Activated CD4-positive, alpha-beta T cell treated with anti-CD3 and anti-CD28 coated beads for 36 hours (primary cell): ENCODE results near the gene RALGDS. TPM values are rescaled to one million over a fixed set of nuclear protein-coding genes. Genes with fewer than 3 reads are reported as not detected.

ENCODE experiments used
- ATAC-seq: fragments of 200-7000 bp; cut with Tn5 transposase; one replicate; pipeline ENCODE4 v1.10.0; 2021; ENCODE audit warnings: mild to moderate bottlenecking, moderate library complexity
- CTCF ChIA-PET: fragments of 350-600 bp; sonication (Branson Sonifier 250); formaldehyde crosslinking; loops from one replicate; lab custom pipeline; 2021; ENCODE audit warnings: antibody characterized with exemption; lab: Charles Lee
- POLR2A ChIA-PET: fragments of 350-600 bp; sonication (Branson Sonifier 250); formaldehyde crosslinking; loops from one replicate; lab custom pipeline; 2021; ENCODE audit warnings: antibody characterized with exemption, inconsistent platforms; lab: Charles Lee
- DNase-seq: peaks from one replicate; pipeline ENCODE4 v3.0.0-alpha.2; 2020
- H3K27ac Mint-ChIP-seq: one replicate; pipeline ENCODE4 v1.8.0; 2021; ENCODE audit warnings: mixed read lengths
- H3K27me3 Mint-ChIP-seq: one replicate; pipeline ENCODE4 v1.8.0; 2021; ENCODE audit warnings: mixed read lengths
- H3K36me3 Mint-ChIP-seq: one replicate; pipeline ENCODE4 v1.8.0; 2021; ENCODE audit warnings: low read depth, mixed read lengths
- H3K4me1 Mint-ChIP-seq: one replicate; pipeline ENCODE4 v1.8.0; 2021; ENCODE audit warnings: mixed read lengths
- H3K4me3 Mint-ChIP-seq: one replicate; pipeline ENCODE4 v1.8.0; 2021; ENCODE audit warnings: mild to moderate bottlenecking, moderate library complexity, mixed read lengths
- H3K9me3 Mint-ChIP-seq: one replicate; pipeline ENCODE4 v1.8.0; 2021; ENCODE audit warnings: low read depth, mixed read lengths
- intact Hi-C, 2 experiments: fragments of 100-400 bp; cut with DNase I in 1 of 2; cut with micrococcal nuclease in 1 of 2; formaldehyde crosslinking; loops; one replicate each; pipeline versions ENCODE4 v1.14.2 to v1.15.1; 2022 to 2024; cut with DNase I, micrococcal nuclease
- total RNA-seq, 2 experiments: library from RNA; stranded (reverse); gene quantifications; one replicate each; pipeline ENCODE4 v1.2.3, GENCODE V29; 2021

The RALGDS gene
- total RNA-seq, 2 experiments from 2014 or later: 65.1 to 78.6 TPM

- Mint-ChIP-seq H3K27me3 (no peaks in the 10 kb centered on the region), H3K27ac (peak overlapping the region; percentile 67), H3K9me3 (no peaks in the 10 kb centered on the region), H3K36me3 (peaks cover 19% of the 10 kb centered on the region), H3K4me1 (peaks cover 28% of the 10 kb centered on the region), H3K4me3 (peak overlapping the region; percentile 63)
- DNase-seq: peak; percentile 92
- intact Hi-C loops: loop anchor here (1.0 to 10.0 kb wide), 14 partner anchors 15 to 919 kb away; partner anchors contain the start of genes BRD3 (in 2 of the 2), GTF3C5 (in 2 of the 2), RALGDS (in 2 of the 2) and GFI1B (in 1 of the 2)
- ChIA-PET CTCF (interaction anchor here (0.5 to 7.7 kb wide), 12 partner anchors 13 to 1439 kb away, joined by 3 to 139 read pairs (median 4); partner anchors contain the start of genes GTF3C5 and RALGDS), POLR2A (interaction anchor here (0.7 to 1.4 kb wide), 2 partner anchors 43 to 119 kb away, joined by 3 to 6 read pairs; partner anchors contain the start of gene GTF3C5)
- ATAC-seq: peak; percentile 68
Observed at GRCh38 chr9:133149130-133150015, 28.3 kb upstream of the RALGDS start.

GRCh38 chr9:133148199-133149129 is 27.4 kb upstream of the RALGDS start:
- Mint-ChIP-seq H3K9me3 (no peaks in the 10 kb centered on the region), H3K27me3 (no peaks in the 10 kb centered on the region), H3K36me3 (peaks cover 19% of the 10 kb centered on the region), H3K4me1 (peaks cover 35% of the 10 kb centered on the region), H3K27ac (peak overlapping the region; percentile 83), H3K4me3 (peak overlapping the region; percentile 85)
- ChIA-PET POLR2A (interaction anchor here (0.6 to 1.4 kb wide), 4 partner anchors 22 to 684 kb away, joined by 3 to 6 read pairs (median 4); partner anchors contain the start of gene GTF3C5), CTCF (interaction anchor here (0.6 to 7.7 kb wide), 16 partner anchors 12 to 1438 kb away, joined by 3 to 139 read pairs (median 4); partner anchors contain the start of genes GTF3C5 and RALGDS)
- DNase-seq (peak; percentile 79), ATAC-seq (peak; percentile 52)
- intact Hi-C loops: loop anchor here (1.0 to 10.0 kb wide), 15 partner anchors 14 to 920 kb away; partner anchors contain the start of genes BRD3 (in 2 of the 2), GTF3C5 (in 2 of the 2), RALGDS (in 2 of the 2) and GFI1B (in 1 of the 2)

- intact Hi-C loops: loop anchor here (1.0 to 10.0 kb wide), 6 partner anchors 13 to 920 kb away; partner anchors contain the start of genes BRD3 (in 1 of the 2), GFI1B (in 1 of the 2), GTF3C5 (in 1 of the 2) and TTF1 (in 1 of the 2)
Observed at GRCh38 chr9:133147412-133148198, 26.6 kb upstream of the RALGDS start.

GRCh38 chr9:133146746-133147411 is 25.8 kb upstream of the RALGDS start:
- peaks cover 50% of the 10 kb centered on the region for H3K4me1 Mint-ChIP-seq
- ChIA-PET POLR2A (no interaction called here), CTCF (interaction anchor here (0.6 to 7.7 kb wide), 11 partner anchors 11 to 226 kb away, joined by 3 to 139 read pairs (median 4); partner anchors contain the start of genes GTF3C5 and RALGDS)
- ATAC-seq (no peak), DNase-seq (no peak)
- H3K27ac Mint-ChIP-seq: peak overlapping the region; percentile 55
- no peaks in the 10 kb centered on the region for H3K9me3 Mint-ChIP-seq
- peaks cover 19% of the 10 kb centered on the region for H3K36me3 Mint-ChIP-seq
- H3K27me3 Mint-ChIP-seq: no peaks in the 10 kb centered on the region
- peak overlapping the region; percentile 85 for H3K4me3 Mint-ChIP-seq
- intact Hi-C loops: loop anchor here (5.0 to 10.0 kb wide), 4 partner anchors 115 to 920 kb away; partner anchors contain the start of genes BRD3 (in 1 of the 2), GFI1B (in 1 of the 2), GTF3C5 (in 1 of the 2) and TTF1 (in 1 of the 2)

More at GRCh38 chr9:133147412-133148198, 26.6 kb upstream of the RALGDS start:
- Mint-ChIP-seq H3K4me3 (peak overlapping the region; percentile 85), H3K4me1 (peaks cover 43% of the 10 kb centered on the region), H3K9me3 (no peaks in the 10 kb centered on the region), H3K27ac (peak overlapping the region; percentile 83), H3K36me3 (peaks cover 19% of the 10 kb centered on the region), H3K27me3 (no peaks in the 10 kb centered on the region)
- POLR2A ChIA-PET: interaction anchor here (0.6 kb wide), 2 partner anchors 23 to 685 kb away, joined by 4 to 5 read pairs; no protein-coding TSS in a partner anchor
- CTCF ChIA-PET: interaction anchor here (0.6 to 7.7 kb wide), 12 partner anchors 11 to 125 kb away, joined by 3 to 139 read pairs (median 4); partner anchors contain the start of genes GTF3C5 and RALGDS
- ATAC-seq: peak; percentile 7
- peak; percentile 90 for DNase-seq

- CTCF ChIA-PET: interaction anchor here (0.6 to 7.7 kb wide), 23 partner anchors 9 to 334 kb away, joined by 3 to 139 read pairs (median 5); partner anchors contain the start of genes GTF3C5, RALGDS and SLC2A6
- H3K36me3 Mint-ChIP-seq: peaks cover 19% of the 10 kb centered on the region
- no peaks in the 10 kb centered on the region for H3K9me3 Mint-ChIP-seq
- peaks cover 62% of the 10 kb centered on the region for H3K4me1 Mint-ChIP-seq
- intact Hi-C loops: loop anchor here (1.0 to 10.0 kb wide), 10 partner anchors 10 to 922 kb away; partner anchors contain the start of genes RALGDS (in 2 of the 2), BRD3 (in 1 of the 2), GFI1B (in 1 of the 2) and GTF3C5 (in 1 of the 2)
- H3K27ac Mint-ChIP-seq: peak overlapping the region; percentile 78
- no peak for ATAC-seq
- POLR2A ChIA-PET: interaction anchor here (1.0 to 1.3 kb wide), 4 partner anchors 10 to 29 kb away, joined by 4 to 6 read pairs (median 6); no protein-coding TSS in a partner anchor
- H3K4me3 Mint-ChIP-seq: peak overlapping the region; percentile 57
- peak; percentile 53 for DNase-seq
- no peaks in the 10 kb centered on the region for H3K27me3 Mint-ChIP-seq
Observed at GRCh38 chr9:133144904-133145851, 24.1 kb upstream of the RALGDS start.

GRCh38 chr9:133144142-133144903 is 23.3 kb upstream of the RALGDS start:
- Mint-ChIP-seq H3K4me1 (peaks cover 62% of the 10 kb centered on the region), H3K36me3 (peaks cover 19% of the 10 kb centered on the region), H3K27me3 (no peaks in the 10 kb centered on the region), H3K9me3 (no peaks in the 10 kb centered on the region), H3K27ac (peak overlapping the region; percentile 82), H3K4me3 (peak overlapping the region; percentile 57)
- ChIA-PET POLR2A (interaction anchor here (1.0 to 1.3 kb wide), 5 partner anchors 9 to 28 kb away, joined by 4 to 6 read pairs (median 5); no protein-coding TSS in a partner anchor), CTCF (interaction anchor here (0.6 to 7.7 kb wide), 30 partner anchors 8 to 335 kb away, joined by 3 to 139 read pairs (median 4); partner anchors contain the start of genes GTF3C5, RALGDS and SLC2A6)
- intact Hi-C loops: loop anchor here (1.0 to 10.0 kb wide), 7 partner anchors 9 to 740 kb away; partner anchors contain the start of genes RALGDS (in 2 of the 2) and TTF1 (in 1 of the 2)
- DNase-seq (peak; percentile 94), ATAC-seq (peak; percentile 71)

- intact Hi-C loops: loop anchor here (1.0 to 10.0 kb wide), 7 partner anchors 8 to 739 kb away; partner anchors contain the start of genes RALGDS (in 2 of the 2) and TTF1 (in 1 of the 2)
- Mint-ChIP-seq H3K4me3 (peak overlapping the region; percentile 57), H3K4me1 (peaks cover 66% of the 10 kb centered on the region), H3K9me3 (no peaks in the 10 kb centered on the region), H3K27ac (peak overlapping the region; percentile 82), H3K36me3 (peaks cover 19% of the 10 kb centered on the region), H3K27me3 (no peaks in the 10 kb centered on the region)
- ATAC-seq (no peak), DNase-seq (no peak)
- ChIA-PET POLR2A (interaction anchor here (1.0 to 1.3 kb wide), 6 partner anchors 8 to 28 kb away, joined by 3 to 6 read pairs (median 4); no protein-coding TSS in a partner anchor), CTCF (interaction anchor here (0.6 to 7.7 kb wide), 27 partner anchors 8 to 336 kb away, joined by 3 to 139 read pairs (median 4); partner anchors contain the start of genes GTF3C5, RALGDS and SLC2A6)
Observed at GRCh38 chr9:133143639-133144141, 22.6 kb upstream of the RALGDS start.
